SU-DHL-6 (cell line): ENCODE results near the gene NSRP1.

ENCODE experiments used
- H2AFZ ChIP-seq: fragments of 200-600 bp; sonication (generic); 2 replicates; pipeline ENCODE4 v1.6.1; 2014; ENCODE audit warnings: low read depth, mild to moderate bottlenecking, moderate library complexity, mixed read lengths, antibody characterized with exemption, low read length; ENCODE audit not compliant: severe bottlenecking
- H3F3A ChIP-seq: fragments of 200-600 bp; shearing (Covaris generic); 2 replicates; pipeline ENCODE4 v1.6.0; 2016; ENCODE audit warnings: antibody characterized with exemption, mild to moderate bottlenecking; ENCODE audit not compliant: insufficient read depth
- H3K27ac ChIP-seq: fragments of 200-600 bp; sonication (generic); 2 replicates; pipeline ENCODE4 v1.5.1; 2016; ENCODE audit warnings: low read depth, mild to moderate bottlenecking, low read length, moderate library complexity, mixed read lengths
- H3K27me3 ChIP-seq: fragments of 200-600 bp; sonication (generic), shearing (Covaris generic); 2 replicates; pipeline ENCODE4 v1.6.0; 2014; ENCODE audit warnings: mild to moderate bottlenecking, low read length
- H3K36me3 ChIP-seq: fragments of 200-600 bp; sonication (generic); 2 replicates; pipeline ENCODE4 v1.6.1; 2014; ENCODE audit warnings: mild to moderate bottlenecking, low read length, mixed read lengths
- H3K4me2 ChIP-seq: fragments of 300-600, 200-600 bp; shearing (Covaris generic), sonication (generic); 2 replicates; pipeline ENCODE4 v1.6.0; 2014; ENCODE audit warnings: low read length, low read depth, mild to moderate bottlenecking; ENCODE audit not compliant: poor library complexity, severe bottlenecking
- H3K4me3 ChIP-seq: fragments of 200-600 bp; sonication (generic); 2 replicates; pipeline ENCODE4 v1.5.1; 2014; ENCODE audit warnings: antibody characterized with exemption, low read length, mild to moderate bottlenecking, mixed read lengths; ENCODE audit not compliant: insufficient read depth, poor library complexity, severe bottlenecking
- H3K79me2 ChIP-seq: fragments of 200-600 bp; sonication (generic); 2 replicates; pipeline ENCODE4 v1.6.1; 2014; ENCODE audit warnings: mild to moderate bottlenecking, low read length, moderate library complexity; ENCODE audit not compliant: insufficient read depth
- H3K9ac ChIP-seq: fragments of 200-600 bp; sonication (generic); 2 replicates; pipeline ENCODE4 v1.7.0; 2014; ENCODE audit warnings: mild to moderate bottlenecking, low read length
- H3K9me2 ChIP-seq: fragments of 200-600 bp; sonication (generic); replicated peaks from 2 replicates; pipeline ENCODE4 v1.6.1; 2014; ENCODE audit warnings: low read length; ENCODE audit not compliant: insufficient read depth
- H3K9me3 ChIP-seq: fragments of 200-600 bp; sonication (generic); 2 replicates; pipeline ENCODE4 v1.6.1; 2014; ENCODE audit warnings: low read length, mixed read lengths; ENCODE audit not compliant: insufficient read depth
- H4K20me1 ChIP-seq: fragments of 200-600 bp; sonication (generic); 2 replicates; pipeline ENCODE4 v1.6.1; 2014; ENCODE audit warnings: low read depth, mild to moderate bottlenecking, antibody characterized with exemption, low read length, moderate library complexity, mixed read lengths
- EZH2phosphoT487 ChIP-seq: fragments of 200-600 bp; sonication (generic), shearing (Covaris generic); conservative IDR thresholded peaks from 2 replicates; pipeline ENCODE4 v1.6.1; 2018; ENCODE audit warnings: mild to moderate bottlenecking, antibody characterized with exemption, low read length, moderate library complexity, mixed read lengths
- TF ChIP-seq, protein P1 (sequence below): fragments of 200-600 bp; sonication (generic); IDR thresholded peaks from one replicate; pipeline ENCODE4 v1.5.1; 2017; ENCODE audit warnings: antibody characterized with exemption, mild to moderate bottlenecking, low read length, moderate library complexity; ENCODE audit not compliant: insufficient read depth, poor library complexity, severe bottlenecking

NSRP1 gene

DNA sequence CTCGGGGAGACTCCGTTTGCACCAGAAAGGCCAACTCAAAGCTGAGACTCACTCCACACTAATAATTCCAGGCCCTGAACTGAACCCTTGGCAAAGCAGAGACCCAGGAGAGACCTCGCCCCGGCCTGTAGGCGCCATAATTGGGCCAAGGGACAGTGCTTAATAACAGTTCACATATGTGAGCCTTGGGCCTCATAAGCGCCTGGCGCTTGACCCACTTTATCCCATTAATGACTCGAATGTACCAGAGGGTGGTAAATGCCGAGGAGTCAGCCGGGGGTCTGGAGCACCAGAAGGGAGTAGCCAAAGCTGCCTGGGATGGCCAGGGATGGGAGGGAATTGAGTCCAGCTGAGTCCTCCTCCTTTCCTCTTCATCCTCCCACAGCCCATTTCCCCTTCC, 94.3 kb downstream of the NSRP1 start:
- H3K4me2 ChIP-seq = no peak overlapping the region
- H3K79me2 ChIP-seq = no peaks in the 10 kb centered on the region
- H3K4me3 ChIP-seq = no peak overlapping the region
- H3K9me3 ChIP-seq = no peaks in the 10 kb centered on the region
- H2AFZ ChIP-seq = no peak overlapping the region
- H3K36me3 ChIP-seq = no peaks in the 10 kb centered on the region
- TF ChIP-seq, protein P1, sequence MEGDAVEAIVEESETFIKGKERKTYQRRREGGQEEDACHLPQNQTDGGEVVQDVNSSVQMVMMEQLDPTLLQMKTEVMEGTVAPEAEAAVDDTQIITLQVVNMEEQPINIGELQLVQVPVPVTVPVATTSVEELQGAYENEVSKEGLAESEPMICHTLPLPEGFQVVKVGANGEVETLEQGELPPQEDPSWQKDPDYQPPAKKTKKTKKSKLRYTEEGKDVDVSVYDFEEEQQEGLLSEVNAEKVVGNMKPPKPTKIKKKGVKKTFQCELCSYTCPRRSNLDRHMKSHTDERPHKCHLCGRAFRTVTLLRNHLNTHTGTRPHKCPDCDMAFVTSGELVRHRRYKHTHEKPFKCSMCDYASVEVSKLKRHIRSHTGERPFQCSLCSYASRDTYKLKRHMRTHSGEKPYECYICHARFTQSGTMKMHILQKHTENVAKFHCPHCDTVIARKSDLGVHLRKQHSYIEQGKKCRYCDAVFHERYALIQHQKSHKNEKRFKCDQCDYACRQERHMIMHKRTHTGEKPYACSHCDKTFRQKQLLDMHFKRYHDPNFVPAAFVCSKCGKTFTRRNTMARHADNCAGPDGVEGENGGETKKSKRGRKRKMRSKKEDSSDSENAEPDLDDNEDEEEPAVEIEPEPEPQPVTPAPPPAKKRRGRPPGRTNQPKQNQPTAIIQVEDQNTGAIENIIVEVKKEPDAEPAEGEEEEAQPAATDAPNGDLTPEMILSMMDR = no peak
- no peak for TF ChIP-seq EZH2phosphoT487
- no peaks in the 10 kb centered on the region for H3K9me2 ChIP-seq
- H3K27ac ChIP-seq = no peak overlapping the region
- no peaks in the 10 kb centered on the region for H3K27me3 ChIP-seq
- H4K20me1 ChIP-seq = no peaks in the 10 kb centered on the region
- no peaks in the 10 kb centered on the region for H3F3A ChIP-seq
- H3K9ac ChIP-seq = no peak overlapping the region

DNA sequence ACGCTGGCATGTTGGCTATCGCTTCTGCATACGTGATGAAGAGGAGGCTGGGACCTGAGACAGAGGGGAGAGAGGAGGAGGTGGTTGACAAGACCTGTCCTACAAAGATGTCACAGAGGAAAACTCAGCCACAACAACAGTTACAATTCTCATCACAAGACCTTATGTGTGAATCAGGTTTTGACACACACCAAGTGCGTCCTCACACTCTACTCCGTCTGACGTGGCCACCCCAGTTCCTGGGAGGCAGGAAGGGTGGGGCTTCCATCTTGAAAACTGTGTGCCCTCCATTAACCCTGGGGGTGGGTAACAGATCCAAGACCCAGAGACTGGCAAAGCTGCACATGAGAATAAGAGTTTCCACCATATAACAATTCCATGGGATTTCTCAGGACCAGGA, 94.8 kb downstream of the NSRP1 start:
- no peaks in the 10 kb centered on the region for H3K27me3 ChIP-seq
- no peaks in the 10 kb centered on the region for H3F3A ChIP-seq
- H3K9me2 ChIP-seq = no peaks in the 10 kb centered on the region
- no peak overlapping the region for H3K4me3 ChIP-seq
- no peak overlapping the region for H2AFZ ChIP-seq
- no peaks in the 10 kb centered on the region for H3K9me3 ChIP-seq
- H3K36me3 ChIP-seq = no peaks in the 10 kb centered on the region
- no peak overlapping the region for H3K9ac ChIP-seq
- no peak overlapping the region for H3K4me2 ChIP-seq
- H3K79me2 ChIP-seq = no peaks in the 10 kb centered on the region
- no peaks in the 10 kb centered on the region for H4K20me1 ChIP-seq
- H3K27ac ChIP-seq = no peak overlapping the region
- TF ChIP-seq, protein P1 = no peak
- no peak for TF ChIP-seq EZH2phosphoT487

DNA sequence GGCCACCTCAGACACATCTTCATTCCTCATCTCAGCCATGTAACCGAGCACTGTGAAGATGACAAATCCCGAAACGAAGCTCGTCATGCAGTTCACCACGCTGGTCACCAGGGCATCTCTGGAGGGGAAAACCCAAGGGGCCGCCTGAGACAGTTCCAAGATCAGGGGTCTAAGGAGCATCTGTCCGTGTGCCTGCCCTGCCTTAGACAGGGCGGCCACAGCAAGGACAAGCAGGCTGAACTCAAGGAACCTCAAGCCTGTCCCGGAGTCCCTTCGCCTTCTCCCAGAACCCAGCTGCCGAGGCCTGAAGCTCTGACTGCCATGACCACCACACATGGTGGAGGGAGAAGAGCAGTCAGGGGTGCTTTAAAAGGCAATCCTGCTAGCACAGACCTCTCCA, 96.1 kb downstream of the NSRP1 start:
- no peak overlapping the region for H3K4me2 ChIP-seq
- no peak for TF ChIP-seq EZH2phosphoT487
- TF ChIP-seq, protein P1 = no peak
- no peaks in the 10 kb centered on the region for H3F3A ChIP-seq
- H2AFZ ChIP-seq = no peak overlapping the region
- no peak overlapping the region for H3K27ac ChIP-seq
- no peaks in the 10 kb centered on the region for H3K9me2 ChIP-seq
- no peaks in the 10 kb centered on the region for H3K9me3 ChIP-seq
- no peak overlapping the region for H3K4me3 ChIP-seq
- H3K79me2 ChIP-seq = no peaks in the 10 kb centered on the region
- H3K36me3 ChIP-seq = no peaks in the 10 kb centered on the region
- no peak overlapping the region for H3K9ac ChIP-seq
- no peaks in the 10 kb centered on the region for H4K20me1 ChIP-seq
- no peaks in the 10 kb centered on the region for H3K27me3 ChIP-seq
